Dendritic cell treated with granulocyte-macrophage colony-stimulating factor and Interleukin-4, amounts not matched to agents 40 ng/mL and 50 ng/mL, for 4 days (primary cell): Measurements from ENCODE around the gene SAFB2.

Source experiments
- H3K27ac Mint-ChIP-seq: one replicate; pipeline ENCODE4 v1.8.0; 2022; ENCODE audit warnings: mild to moderate bottlenecking, mixed read lengths
- H3K27me3 Mint-ChIP-seq: one replicate; pipeline ENCODE4 v1.8.0; 2022; ENCODE audit warnings: mild to moderate bottlenecking, mixed read lengths
- H3K36me3 Mint-ChIP-seq: one replicate; pipeline ENCODE4 v1.8.0; 2022; ENCODE audit warnings: low read depth, mixed read lengths
- H3K4me1 Mint-ChIP-seq: one replicate; pipeline ENCODE4 v1.8.0; 2022; ENCODE audit warnings: low read depth, mixed read lengths
- H3K4me3 Mint-ChIP-seq: one replicate; pipeline ENCODE4 v1.8.0; 2022; ENCODE audit warnings: mild to moderate bottlenecking, moderate library complexity, mixed read lengths
- H3K9me3 Mint-ChIP-seq: one replicate; pipeline ENCODE4 v1.8.0; 2022; ENCODE audit warnings: mixed read lengths
- intact Hi-C: fragments of 100-400 bp; cut with micrococcal nuclease; formaldehyde crosslinking; loops from one replicate; pipeline ENCODE4 v1.15.0; 2022

SAFB2 gene

DNA sequence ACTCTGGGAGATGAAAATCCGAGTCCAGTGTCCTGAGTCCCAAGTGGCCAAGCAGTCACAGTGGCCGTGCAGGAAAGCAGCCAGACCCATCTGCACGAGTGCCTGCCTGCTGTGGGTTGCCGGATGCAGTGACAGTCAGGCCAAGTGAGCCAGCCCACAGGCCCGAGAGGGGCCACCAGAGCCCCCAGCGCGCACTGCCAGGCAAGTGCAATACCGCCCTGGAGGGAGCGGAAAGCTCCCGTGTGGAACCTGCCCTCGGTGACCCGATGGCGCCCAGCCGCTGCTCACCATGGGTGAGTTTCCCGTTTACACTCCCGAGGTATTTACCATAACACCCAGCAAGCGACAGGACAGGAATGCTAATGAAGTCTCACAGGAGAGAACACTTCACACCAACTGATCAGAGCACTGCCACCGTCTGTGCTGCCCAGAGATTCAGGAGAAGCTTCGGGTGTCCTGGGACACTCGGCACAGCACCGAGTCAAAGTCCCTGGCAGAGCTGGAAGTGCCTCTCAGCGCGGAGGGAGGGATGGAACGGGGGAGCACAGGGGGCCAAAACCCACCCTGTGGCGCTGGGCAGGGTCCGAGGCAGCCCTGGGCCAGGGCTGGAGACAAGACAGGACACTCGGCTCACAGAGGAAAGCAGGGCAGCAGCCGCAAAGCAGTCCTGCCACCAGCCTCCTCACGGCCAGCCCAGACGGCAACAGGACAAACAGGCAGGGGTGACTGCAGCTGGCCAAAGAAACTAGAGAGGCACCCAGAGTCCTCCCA lies 33.5 kb downstream of the SAFB2 start:
- H3K36me3 Mint-ChIP-seq: peaks cover 100% of the 10 kb centered on the region
- intact Hi-C loops: no loop called here
- H3K27ac Mint-ChIP-seq: no peak overlapping the region
- H3K9me3 Mint-ChIP-seq: no peaks in the 10 kb centered on the region
- peaks cover 17% of the 10 kb centered on the region for H3K4me1 Mint-ChIP-seq
- no peaks in the 10 kb centered on the region for H3K27me3 Mint-ChIP-seq
- H3K4me3 Mint-ChIP-seq: no peak overlapping the region

DNA sequence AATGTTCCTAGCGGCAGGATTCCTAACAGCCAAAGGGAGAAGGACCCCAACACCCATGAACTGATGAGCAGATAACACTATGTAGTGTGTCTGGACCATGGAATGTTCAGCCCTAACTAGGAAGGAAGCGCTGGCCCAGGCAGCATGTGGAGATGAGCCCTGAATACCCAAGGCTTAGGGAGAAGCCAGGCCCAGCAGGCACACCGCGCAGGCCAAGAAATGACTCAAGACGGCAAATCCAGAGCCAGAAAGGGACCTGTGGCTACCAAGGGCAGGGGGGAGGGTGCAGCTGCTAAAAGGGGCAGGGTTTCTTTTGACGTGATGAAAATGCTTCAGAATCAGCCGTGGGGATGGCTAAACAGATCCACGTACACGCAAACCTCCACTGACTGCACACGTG lies 34.1 kb downstream of the SAFB2 start:
- Mint-ChIP-seq H3K4me1 (peaks cover 17% of the 10 kb centered on the region), H3K9me3 (no peaks in the 10 kb centered on the region), H3K27ac (no peak overlapping the region), H3K4me3 (no peak overlapping the region), H3K27me3 (no peaks in the 10 kb centered on the region), H3K36me3 (peaks cover 100% of the 10 kb centered on the region)
- intact Hi-C loops: no loop called here

DNA sequence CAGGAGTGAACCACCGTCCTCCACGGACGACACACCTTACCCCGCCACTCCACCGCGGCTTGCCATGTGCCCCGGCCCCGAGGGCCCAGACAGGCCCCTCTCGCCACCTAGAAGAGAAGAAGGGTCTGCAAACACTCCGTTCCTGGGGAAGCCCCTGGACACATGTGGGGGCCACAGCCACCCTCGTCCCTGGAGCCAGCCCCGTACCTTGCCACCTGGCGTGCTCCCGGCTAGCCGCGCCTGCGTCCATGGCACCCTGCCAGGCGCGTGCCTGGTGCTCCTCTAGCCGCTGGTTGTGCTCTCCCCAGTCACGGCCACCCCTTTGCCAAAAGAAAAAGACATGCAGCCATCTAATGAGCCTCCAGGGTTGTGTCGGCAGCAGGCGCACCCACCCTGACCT lies 34.9 kb downstream of the SAFB2 start:
- Mint-ChIP-seq H3K4me1 (peaks cover 17% of the 10 kb centered on the region), H3K27ac (no peak overlapping the region), H3K27me3 (no peaks in the 10 kb centered on the region), H3K9me3 (no peaks in the 10 kb centered on the region), H3K36me3 (peaks cover 100% of the 10 kb centered on the region), H3K4me3 (no peak overlapping the region)
- intact Hi-C loops: no loop called here

DNA sequence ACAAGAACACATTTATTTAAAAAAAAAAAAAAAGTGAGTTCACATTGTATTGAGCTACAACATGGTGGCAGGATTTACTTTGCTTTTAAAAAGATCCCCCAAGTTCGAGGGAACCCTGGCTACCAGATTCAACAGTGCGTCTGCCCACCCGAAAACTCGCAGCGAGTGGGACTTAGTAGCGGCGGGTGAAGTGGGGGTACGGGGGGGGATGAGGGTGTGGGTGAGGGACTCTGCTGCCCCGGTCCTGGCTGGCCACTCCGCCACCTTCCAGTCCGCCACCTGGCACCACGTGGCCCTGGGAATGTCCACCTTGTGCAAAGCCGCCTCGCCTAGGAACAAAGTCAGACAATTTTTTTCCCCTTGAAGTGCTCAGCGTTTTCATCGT lies 35.5 kb downstream of the SAFB2 start:
- Mint-ChIP-seq H3K27me3 (no peaks in the 10 kb centered on the region), H3K27ac (no peak overlapping the region), H3K4me1 (peaks cover 17% of the 10 kb centered on the region), H3K9me3 (no peaks in the 10 kb centered on the region), H3K36me3 (peaks cover 100% of the 10 kb centered on the region), H3K4me3 (no peak overlapping the region)
- intact Hi-C loops: no loop called here

DNA sequence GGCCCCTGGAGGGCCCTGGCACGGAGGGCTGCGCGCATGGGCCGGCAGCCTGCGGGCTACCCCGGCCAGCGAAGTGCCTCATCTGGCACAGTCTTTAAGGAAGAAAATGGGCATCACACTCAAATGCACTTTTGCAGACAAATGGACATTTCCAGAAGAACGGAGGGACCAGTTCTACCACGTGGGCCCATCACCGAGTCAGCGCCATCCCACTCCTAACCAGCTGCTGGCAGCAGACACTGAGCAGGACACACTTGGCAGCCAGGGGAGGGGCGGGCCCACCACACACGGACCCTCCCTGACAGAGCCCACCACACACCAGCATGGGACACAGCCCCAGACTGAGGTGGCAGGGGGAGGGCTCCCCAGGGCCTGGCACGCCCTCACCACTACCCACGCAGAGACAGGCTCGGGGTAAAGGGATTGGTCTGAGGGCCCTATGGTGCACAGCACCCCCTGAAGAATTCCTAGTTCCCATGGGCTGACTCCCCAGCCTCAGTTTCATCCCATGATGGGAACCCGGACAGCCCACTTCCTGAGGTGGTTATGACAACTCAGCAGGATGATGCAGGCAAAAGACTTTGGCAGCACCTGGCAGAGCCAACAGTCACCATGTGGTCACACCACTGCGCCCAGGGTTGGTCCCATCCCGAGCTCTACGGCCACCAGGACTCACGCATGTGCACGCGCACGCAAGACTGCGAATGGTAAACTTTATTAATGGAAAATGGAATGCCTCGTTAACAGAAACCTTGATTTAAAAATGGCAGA lies 36.1 kb downstream of the SAFB2 start:
- H3K36me3 Mint-ChIP-seq: peaks cover 100% of the 10 kb centered on the region
- H3K4me3 Mint-ChIP-seq: no peak overlapping the region
- H3K27ac Mint-ChIP-seq: peak overlapping the region; percentile 55

DNA sequence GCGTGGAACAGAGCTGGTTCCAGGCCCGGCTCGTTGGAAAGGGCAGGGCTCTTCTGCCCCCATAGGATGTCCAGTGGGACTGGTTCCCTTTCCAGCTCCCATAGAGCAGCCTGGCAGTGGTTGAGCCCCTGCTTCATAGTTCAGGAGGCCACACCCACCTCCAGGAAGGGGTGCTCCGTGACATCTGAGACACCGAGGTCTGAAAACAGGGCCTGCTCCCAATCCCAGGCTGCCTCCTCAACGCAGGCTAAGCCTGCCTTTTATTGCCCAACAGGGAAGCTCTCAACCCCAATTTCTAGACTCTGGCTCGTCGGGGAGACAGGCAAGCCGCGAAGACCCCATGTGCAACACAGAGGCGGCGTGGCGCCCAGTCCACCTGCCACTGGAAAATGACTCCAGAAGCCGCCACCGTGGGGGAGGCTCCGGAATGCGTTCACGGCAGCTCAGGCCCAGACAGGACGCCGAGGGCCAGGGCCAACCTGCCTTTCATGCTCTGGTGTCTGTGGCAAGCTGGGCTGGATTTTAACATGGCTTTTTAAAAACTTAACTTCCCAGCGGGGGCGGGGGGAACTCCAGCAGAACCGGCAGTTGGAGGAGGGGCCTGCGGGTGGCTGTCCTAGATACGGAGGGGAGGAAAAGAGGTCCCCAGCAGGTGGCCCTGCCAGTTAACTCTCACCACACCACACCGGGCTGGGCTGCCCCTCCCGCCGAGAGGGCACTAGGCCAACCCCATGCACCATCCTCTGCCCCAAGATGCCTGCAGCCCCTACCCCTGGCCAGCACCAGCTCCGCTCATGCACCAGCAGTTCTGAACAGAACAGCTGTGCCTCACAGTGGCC lies 36.9 kb downstream of the SAFB2 start:
- Mint-ChIP-seq H3K9me3 (no peaks in the 10 kb centered on the region), H3K4me3 (no peak overlapping the region), H3K4me1 (peaks cover 17% of the 10 kb centered on the region), H3K27me3 (no peaks in the 10 kb centered on the region), H3K36me3 (peaks cover 96% of the 10 kb centered on the region), H3K27ac (peak overlapping the region; percentile 55)
- intact Hi-C loops: no loop called here

More for the DNA sequence above, 36.1 kb downstream of the SAFB2 start:
- Mint-ChIP-seq H3K4me1 (peaks cover 17% of the 10 kb centered on the region), H3K27me3 (no peaks in the 10 kb centered on the region), H3K9me3 (no peaks in the 10 kb centered on the region)
- intact Hi-C loops: no loop called here

DNA sequence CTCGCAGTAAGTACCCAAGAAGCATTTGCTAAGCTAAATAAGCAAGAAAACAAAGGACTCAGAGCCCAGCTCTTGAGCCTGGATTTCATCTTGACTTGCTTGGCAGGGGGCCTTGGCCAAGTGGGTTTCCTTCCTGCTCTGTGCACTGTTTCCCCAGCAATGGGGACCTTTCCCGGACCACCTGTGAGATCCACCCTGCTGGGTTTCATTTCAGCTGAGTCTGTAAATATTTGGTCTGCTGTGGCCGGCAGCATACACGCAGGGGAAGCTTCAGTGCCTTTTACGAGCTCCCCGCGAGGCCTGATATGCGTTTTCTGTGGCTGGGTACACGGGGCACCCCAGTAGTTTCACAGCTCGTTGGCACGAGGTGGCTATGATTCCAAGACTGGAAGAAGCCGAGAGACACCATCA lies 42.4 kb downstream of the SAFB2 start:
- peaks cover 11% of the 10 kb centered on the region for H3K4me1 Mint-ChIP-seq
- no peaks in the 10 kb centered on the region for H3K9me3 Mint-ChIP-seq
- H3K36me3 Mint-ChIP-seq: peaks cover 52% of the 10 kb centered on the region
- no peak overlapping the region for H3K4me3 Mint-ChIP-seq
- H3K27ac Mint-ChIP-seq: no peak overlapping the region
- H3K27me3 Mint-ChIP-seq: peaks cover 4% of the 10 kb centered on the region
- intact Hi-C loops: no loop called here

DNA sequence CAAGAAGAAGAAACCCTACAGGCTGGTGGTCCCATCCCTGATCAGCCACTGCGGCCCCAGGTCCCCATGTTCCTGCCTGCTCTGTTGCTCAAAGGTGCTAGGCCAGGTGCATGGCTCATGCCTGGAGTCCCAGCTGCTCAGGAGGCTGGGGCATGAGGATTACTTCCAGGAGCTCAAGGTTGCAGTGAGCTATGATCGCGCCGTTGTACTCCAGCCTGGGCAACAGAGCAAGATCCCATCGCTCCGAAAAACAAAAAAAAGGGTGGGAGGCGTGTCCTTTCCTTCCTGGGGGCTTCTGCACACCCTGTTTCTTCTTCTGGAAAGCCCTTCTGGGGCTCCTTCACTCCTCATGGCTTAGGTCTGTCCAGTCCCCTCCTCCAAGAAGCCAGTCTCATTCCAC lies 42.9 kb downstream of the SAFB2 start:
- H3K27ac Mint-ChIP-seq: no peak overlapping the region

DNA sequence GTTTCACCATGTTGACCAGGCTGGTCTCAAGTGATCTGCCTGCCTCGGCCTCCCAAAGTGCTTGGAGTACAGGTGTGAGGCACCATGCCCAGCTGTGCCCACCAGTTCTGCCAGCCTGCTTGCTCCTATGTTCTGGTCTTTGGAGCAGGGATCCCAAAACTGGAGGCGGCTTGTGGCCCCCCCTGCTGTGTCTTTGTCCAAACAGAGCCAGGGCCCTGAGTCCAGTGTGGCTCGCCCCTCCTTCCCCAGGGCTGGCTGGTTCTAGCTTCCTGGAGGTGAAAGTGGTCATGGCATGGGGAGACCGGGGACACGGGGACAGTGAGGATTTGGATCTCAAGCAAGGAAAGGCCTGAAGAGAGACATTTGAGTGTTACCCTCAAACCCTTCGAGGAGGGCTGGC lies 43.3 kb downstream of the SAFB2 start:
- Mint-ChIP-seq H3K4me1 (peaks cover 11% of the 10 kb centered on the region), H3K27me3 (peaks cover 4% of the 10 kb centered on the region), H3K4me3 (no peak overlapping the region), H3K9me3 (no peaks in the 10 kb centered on the region), H3K36me3 (peaks cover 43% of the 10 kb centered on the region), H3K27ac (no peak overlapping the region)
- intact Hi-C loops: no loop called here

More for the DNA sequence above, 42.9 kb downstream of the SAFB2 start:
- Mint-ChIP-seq H3K36me3 (peaks cover 47% of the 10 kb centered on the region), H3K27me3 (peaks cover 4% of the 10 kb centered on the region), H3K9me3 (no peaks in the 10 kb centered on the region), H3K4me1 (peaks cover 11% of the 10 kb centered on the region), H3K4me3 (no peak overlapping the region)
- intact Hi-C loops: no loop called here

DNA sequence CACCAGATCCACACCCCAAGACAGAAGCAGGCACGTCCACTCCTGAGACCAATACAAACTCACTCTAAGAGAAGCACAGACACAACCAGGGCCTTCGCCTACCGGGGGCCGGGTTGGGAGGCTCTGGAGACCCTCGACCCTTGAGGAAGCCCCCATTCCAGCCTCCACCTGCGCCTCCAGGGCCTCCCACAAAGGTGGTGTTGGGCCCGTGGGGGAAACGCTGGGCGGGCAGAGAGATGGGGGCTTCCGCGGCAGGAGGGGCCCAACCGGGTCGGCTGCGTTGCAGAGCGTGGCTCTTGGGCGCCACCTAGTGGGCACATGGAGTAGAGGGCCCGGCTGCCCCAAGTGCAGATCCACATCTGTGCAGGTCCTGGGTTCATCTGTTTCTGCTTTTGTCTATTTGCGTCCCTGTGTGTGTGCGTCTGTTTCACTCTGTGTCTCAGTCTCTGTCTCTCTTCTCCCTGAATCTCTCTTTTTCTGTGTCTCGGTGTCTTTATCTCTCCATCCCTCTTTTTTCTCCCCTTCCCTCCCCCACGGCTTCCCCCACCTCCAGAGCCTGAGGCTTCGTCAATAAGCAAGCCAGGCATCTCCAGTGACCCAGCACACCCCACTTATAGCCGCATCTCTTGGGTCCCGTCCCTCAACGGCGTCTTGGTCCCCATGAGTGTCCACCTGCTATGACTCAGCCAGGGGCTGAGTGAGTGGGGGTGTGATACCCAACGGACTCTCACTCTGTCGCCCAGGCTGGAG lies 44.3 kb downstream of the SAFB2 start:
- H3K9me3 Mint-ChIP-seq: no peaks in the 10 kb centered on the region
- intact Hi-C loops: no loop called here
- no peak overlapping the region for H3K27ac Mint-ChIP-seq
- H3K27me3 Mint-ChIP-seq: peaks cover 4% of the 10 kb centered on the region
- no peak overlapping the region for H3K4me3 Mint-ChIP-seq
- H3K36me3 Mint-ChIP-seq: peaks cover 33% of the 10 kb centered on the region
- peaks cover 11% of the 10 kb centered on the region for H3K4me1 Mint-ChIP-seq

DNA sequence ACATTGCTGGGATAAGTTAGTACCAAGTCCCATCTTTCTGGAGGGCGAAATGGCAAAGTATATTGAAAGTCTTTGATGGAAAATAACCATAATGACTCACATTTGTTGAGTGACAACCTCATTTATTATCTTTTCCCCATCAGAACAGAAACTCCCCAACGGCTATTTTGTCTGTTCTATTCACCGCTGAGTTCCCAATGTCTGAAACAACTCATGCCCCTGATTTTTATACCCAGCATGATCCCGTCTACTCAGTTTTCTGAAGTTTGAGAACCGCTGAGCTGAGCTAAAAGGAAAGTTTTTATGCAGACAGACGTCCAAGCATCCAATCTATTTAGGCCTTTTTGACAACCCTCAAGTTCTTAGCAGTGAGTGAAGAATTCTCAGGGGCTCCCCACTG lies 47.0 kb downstream of the SAFB2 start:
- Mint-ChIP-seq H3K36me3 (peaks cover 11% of the 10 kb centered on the region), H3K4me1 (peaks cover 11% of the 10 kb centered on the region), H3K27ac (no peak overlapping the region), H3K27me3 (peaks cover 4% of the 10 kb centered on the region), H3K4me3 (no peak overlapping the region), H3K9me3 (no peaks in the 10 kb centered on the region)
- intact Hi-C loops: no loop called here

DNA sequence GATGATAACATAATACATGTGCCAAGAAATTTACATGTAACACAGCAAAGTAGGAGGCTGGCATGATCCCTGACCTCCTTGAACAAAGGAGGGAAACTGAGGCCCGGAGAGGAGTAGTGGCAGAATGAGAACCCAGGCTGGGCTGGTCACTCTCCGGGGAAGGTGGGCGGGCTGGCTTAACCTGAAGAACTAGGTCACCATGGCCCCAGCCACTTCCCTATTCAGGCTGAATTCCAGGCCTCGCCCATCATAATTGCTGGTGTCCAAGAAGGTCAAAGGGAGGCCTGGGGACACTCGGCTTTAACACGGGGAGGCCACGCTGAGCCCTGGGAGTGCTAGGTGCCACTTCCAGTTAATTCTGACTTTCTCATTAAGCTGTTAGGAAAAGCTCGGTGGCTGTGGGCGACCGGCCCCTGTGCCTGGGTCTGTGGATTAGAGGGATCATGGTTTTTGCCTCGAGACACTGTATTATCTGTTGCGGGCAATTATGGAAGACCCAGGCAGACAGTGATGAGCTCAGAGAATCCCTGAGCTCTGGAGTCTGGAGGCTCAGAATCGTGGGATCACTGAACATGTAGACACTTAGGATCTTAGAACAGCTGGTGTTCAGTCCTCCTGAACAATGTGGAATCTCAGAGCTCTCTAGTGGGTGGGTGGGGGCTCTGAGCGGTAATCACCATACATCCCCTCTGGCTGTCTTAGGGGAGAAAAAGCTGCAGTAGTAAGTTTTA lies 49.9 kb downstream of the SAFB2 start:
- H3K4me3 Mint-ChIP-seq: no peak overlapping the region
- no peak overlapping the region for H3K27ac Mint-ChIP-seq
- intact Hi-C loops: no loop called here
- no peaks in the 10 kb centered on the region for H3K36me3 Mint-ChIP-seq
- peaks cover 1% of the 10 kb centered on the region for H3K4me1 Mint-ChIP-seq
- H3K9me3 Mint-ChIP-seq: no peaks in the 10 kb centered on the region
- H3K27me3 Mint-ChIP-seq: peaks cover 10% of the 10 kb centered on the region

DNA sequence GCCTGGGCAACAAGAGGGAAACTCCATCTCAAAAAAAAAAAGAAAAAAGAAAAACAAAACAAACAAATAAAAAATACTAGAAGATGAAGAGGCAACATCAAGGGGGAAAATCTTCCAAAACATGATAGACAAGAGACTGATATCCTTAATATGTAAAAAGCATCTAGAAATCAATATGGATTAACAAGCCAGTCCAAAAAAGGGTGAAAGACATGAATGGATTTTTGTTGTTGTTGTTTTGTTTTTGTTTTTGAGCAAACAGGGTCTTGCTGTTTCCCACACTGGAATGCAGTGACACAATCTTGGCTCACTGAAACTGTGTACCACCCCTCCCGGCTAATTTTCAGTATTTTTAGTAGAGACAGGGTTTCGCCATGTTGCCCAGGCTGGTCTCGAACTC lies 50.8 kb downstream of the SAFB2 start:
- H3K4me1 Mint-ChIP-seq: no peaks in the 10 kb centered on the region
- H3K9me3 Mint-ChIP-seq: no peaks in the 10 kb centered on the region
- no peaks in the 10 kb centered on the region for H3K36me3 Mint-ChIP-seq
- intact Hi-C loops: no loop called here
- H3K4me3 Mint-ChIP-seq: no peak overlapping the region
- H3K27ac Mint-ChIP-seq: no peak overlapping the region
- H3K27me3 Mint-ChIP-seq: peaks cover 10% of the 10 kb centered on the region
